GM12892 (cell line): ENCODE measurements around the gene RAP1GAP.

Experiments
- POLR2A ChIP-seq: IDR thresholded peaks from 2 replicates; pipeline ENCODE4 v1.6.1; 2011; ENCODE audit warnings: low read depth, low read length, control low read depth
- POLR2AphosphoS5 ChIP-seq: IDR thresholded peaks from 2 replicates; pipeline ENCODE4 v1.6.1; 2011; ENCODE audit warnings: low read depth, low read length, control low read depth

- no peak for TF ChIP-seq POLR2A
- no peak for TF ChIP-seq POLR2AphosphoS5
These were observed at the start of gene RAP1GAP for GRCh38 chr1:21669258-21670058.
